HepG2 (cell line): ENCODE data around the gene CDAN1. TPM values are rescaled to one million over a fixed set of nuclear protein-coding genes. Genes with fewer than 3 reads are reported as not detected.
"Not testable (repeated sequence)": the region's sequence is repeated elsewhere in the genome, so short reads cannot be mapped to it uniquely, and the experiment has no call there.

Experiments
- ATAC-seq: fragments of 200-7000 bp; cut with Tn5 transposase; 3 replicates; pipeline ENCODE4 v1.9.1; 2020; ENCODE audit warnings: mild to moderate bottlenecking, moderate library complexity
- BruUV-seq: library from RNA; stranded (reverse); fragments of 400-500 nt; replicated peaks from 2 replicates; lab custom pipeline; 2021; lab: Mats Ljungman, UMichigan
- CTCF ChIA-PET: fragments of 300-600 bp; formaldehyde crosslinking; extraction: SDS; loops from one replicate; lab custom pipeline; 2021; ENCODE audit warnings: low total read pairs, inconsistent platforms, low intra/inter-chr PET ratio; lab: Yijun Ruan, JAX
- POLR2A ChIA-PET: fragments of 350-600 bp; sonication (Branson Sonifier 250); formaldehyde crosslinking; loops from one replicate; lab custom pipeline; 2020; ENCODE audit warnings: antibody characterized with exemption, inconsistent platforms; lab: Yijun Ruan, JAX
- DNase-seq: peaks from one replicate; pipeline ENCODE4 v3.0.0-alpha.2; 2015; ENCODE audit warnings: low spot score
- FAIRE-seq: peaks from 3 replicates; lab custom pipeline; 2011; peaks lifted over from hg19 to GRCh38; lab: Jason Lieb, UNC
- H2AFZ ChIP-seq: one replicate; pipeline ENCODE4 v1.6.1; 2011; ENCODE audit warnings: low read length, inconsistent platforms
- H3K27ac ChIP-seq: fragments of 300-600 bp; 3 replicates; pipeline ENCODE4 v1.8.0; 2011; ENCODE audit warnings: mixed run types, mild to moderate bottlenecking, mixed read lengths, low read length, inconsistent platforms; ENCODE audit not compliant: insufficient read depth; ENCODE audit errors: extremely low read length
- H3K27me3 ChIP-seq, 2 experiments: fragments of 200-600 bp in 1 of 2; 2 replicates in 1 of 2; 3 replicates in 1 of 2; pipeline versions ENCODE4 v1.6.0 to v1.8.0; 2011; ENCODE audit warnings: low read length in 2 of 2, mild to moderate bottlenecking in 2 of 2, moderate library complexity in 2 of 2, inconsistent platforms in 1 of 2; ENCODE audit not compliant: insufficient read depth in 2 of 2, control insufficient read depth in 1 of 2
- H3K36me3 ChIP-seq, 2 experiments: fragments of 200-600 bp in 1 of 2; replicated peaks in 1 of 2; 2 replicates in 1 of 2; 3 replicates in 1 of 2; pipeline versions ENCODE4 v1.5.1 to v1.8.0; 2011; ENCODE audit warnings: low read length in 2 of 2, inconsistent platforms in 1 of 2; ENCODE audit not compliant: insufficient read depth in 2 of 2, control insufficient read depth in 1 of 2
- H3K4me1 ChIP-seq: 2 replicates; pipeline ENCODE4 v1.5.1; 2012; ENCODE audit warnings: low read length, inconsistent platforms; ENCODE audit not compliant: insufficient read depth
- H3K4me2 ChIP-seq: 2 replicates; pipeline ENCODE4 v1.6.0; 2011; ENCODE audit warnings: low read depth, low read length, inconsistent platforms
- H3K4me3 ChIP-seq, 3 experiments: fragments of 200-600 bp in 1 of 3; sonication (generic), shearing (Covaris generic) in 1 of 3; replicated peaks in 1 of 3; 2 replicates each; pipeline ENCODE4 v1.5.1; 2011 to 2016; ENCODE audit warnings: low read length in 3 of 3, inconsistent platforms in 2 of 3, low read depth in 2 of 3, mild to moderate bottlenecking in 2 of 3, control low read depth in 1 of 3, mixed read lengths in 1 of 3; ENCODE audit not compliant: insufficient read depth in 1 of 3
- H3K79me2 ChIP-seq: one replicate; pipeline ENCODE4 v1.6.1; 2011; ENCODE audit warnings: low read length, inconsistent platforms; ENCODE audit not compliant: insufficient read depth
- H3K9ac ChIP-seq: 2 replicates; pipeline ENCODE4 v1.6.0; 2011; ENCODE audit warnings: mild to moderate bottlenecking, low read depth, low read length, inconsistent platforms; ENCODE audit not compliant: insufficient read depth
- H3K9me3 ChIP-seq: 2 replicates; pipeline ENCODE4 v1.5.1; 2012; ENCODE audit warnings: mild to moderate bottlenecking, low read length
- H4K20me1 ChIP-seq: 2 replicates; pipeline ENCODE4 v1.6.0; 2011; ENCODE audit warnings: inconsistent platforms, mild to moderate bottlenecking, low read length, moderate library complexity; ENCODE audit not compliant: insufficient read depth
- BCL3 ChIP-seq: sonication (generic); formaldehyde crosslinking; IDR thresholded peaks from 2 replicates; pipeline ENCODE4 v1.5.1; 2020; ENCODE audit warnings: mild to moderate bottlenecking, missing genetic modification reagents, moderate library complexity
- DNMT3B ChIP-seq: conservative IDR thresholded peaks from 2 replicates; pipeline ENCODE4 v1.6.1; 2016; ENCODE audit warnings: missing biosample characterization, control low read depth
- ELF4 ChIP-seq: sonication (generic); formaldehyde crosslinking; IDR thresholded peaks from 2 replicates; pipeline ENCODE4 v1.5.0; 2020; ENCODE audit warnings: missing genetic modification reagents, mild to moderate bottlenecking, moderate library complexity, borderline replicate concordance
- HMGXB3 ChIP-seq: sonication (generic); formaldehyde crosslinking; IDR thresholded peaks from 2 replicates; pipeline ENCODE4 v1.4.0; 2020; ENCODE audit warnings: missing genetic modification reagents, borderline replicate concordance
- HOXA9 ChIP-seq: sonication (generic); formaldehyde crosslinking; IDR thresholded peaks from 2 replicates; pipeline ENCODE4 v1.8.1; 2022; ENCODE audit warnings: missing genetic modification reagents, mild to moderate bottlenecking, moderate library complexity, borderline replicate concordance
- MIER2 ChIP-seq: IDR thresholded peaks from 2 replicates; pipeline ENCODE4 v1.6.1; 2016; ENCODE audit warnings: missing biosample characterization, missing genetic modification reagents
- NFKB2 ChIP-seq: sonication (generic); formaldehyde crosslinking; IDR thresholded peaks from 2 replicates; pipeline ENCODE4 v1.4.0; 2020; ENCODE audit warnings: missing genetic modification reagents, borderline replicate concordance
- REST ChIP-seq, 2 experiments: IDR thresholded peaks; 2 replicates each; pipeline ENCODE4 v1.6.1; 2011 to 2012; ENCODE audit warnings: low read length in 2 of 2, borderline replicate concordance in 1 of 2, low read depth in 1 of 2, mild to moderate bottlenecking in 1 of 2, moderate library complexity in 1 of 2
- ZBTB39 ChIP-seq: sonication (generic); formaldehyde crosslinking; IDR thresholded peaks from 2 replicates; pipeline ENCODE4 v1.5.0; 2020; ENCODE audit warnings: missing genetic modification reagents
- ZNF652 ChIP-seq: IDR thresholded peaks from 2 replicates; pipeline ENCODE4 v1.6.1; 2016; ENCODE audit warnings: low read depth, borderline replicate concordance
- ZNF776 ChIP-seq: sonication (generic); formaldehyde crosslinking; IDR thresholded peaks from 2 replicates; pipeline ENCODE4 v1.4.0; 2020; ENCODE audit warnings: mild to moderate bottlenecking, missing genetic modification reagents
- WGBS: methylation state at CpG from one replicate; pipeline ENCODE4 v1.1.6; 2017; ENCODE audit warnings: low lambda C conversion rate; 5-methylcytosine and 5-hydroxymethylcytosine counted together
- in situ Hi-C: cut with HindIII; loops from 2 replicates; pipeline ENCODE4 v1.10.0; 2017; ENCODE audit warnings: low pct_unique_long_range_greater_than_20kb; ENCODE audit not compliant: extremely low pct_ligation_motif_present
- intact Hi-C: fragments of 100-400 bp; cut with micrococcal nuclease; formaldehyde crosslinking; loops from one replicate; pipeline ENCODE4 v1.10.0; 2022; ENCODE audit not compliant: unreplicated experiment
- polyA plus RNA-seq, 8 experiments: library from polyadenylated mRNA; depleted of rRNA in 3 of 8; stranded (reverse) in 7 of 8; unstranded in 1 of 8; fragments of >200 nt; fragmentation: Illumina TruSeq in 4 of 8; extraction: Trizol in 4 of 8; gene quantifications; 2 replicates each; pipeline versions ENCODE4 v1.2.1 to v1.2.3, GENCODE V29; 2011 to 2016; ENCODE audit warnings: low read depth in 4 of 8, missing spikeins in 1 of 8, mixed read lengths in 1 of 8; ENCODE audit not compliant: insufficient read depth in 1 of 8
- total RNA-seq, 5 experiments: library from RNA; depleted of rRNA; stranded (reverse); fragments of >200 nt; fragmentation: Illumina TruSeq; extraction: Trizol; gene quantifications; 2 replicates each; pipeline ENCODE4 v1.2.3, GENCODE V29; 2016; ENCODE audit warnings: low read depth in 1 of 5

The CDAN1 gene
- total and polyA plus RNA-seq, 2 of the 13 experiments (the other 11 are each of a cell fraction or from before 2014, with no cell fraction given): 5.0 to 16.1 TPM

- no peak for TF ChIP-seq ZBTB39 (CRISPR knock-in tag)
- no peak for TF ChIP-seq BCL3 (CRISPR knock-in tag)
- TF ChIP-seq ZNF652 (CRISPR knock-in tag): no peak
- no peak for TF ChIP-seq MIER2 (CRISPR knock-in tag)
- TF ChIP-seq HOXA9 (CRISPR knock-in tag): no peak
- no peak for TF ChIP-seq HMGXB3 (CRISPR knock-in tag)
- TF ChIP-seq ZNF776 (CRISPR knock-in tag): no peak
- no peak for TF ChIP-seq DNMT3B (CRISPR knock-in tag)
- TF ChIP-seq REST (IDR thresholded peaks at IDR 0.05; ENCODE audit: borderline replicate concordance in 1 of 2, low read depth in 1 of 2, low read length in 2 of 2): no peak
- TF ChIP-seq NFKB2 (CRISPR knock-in tag): no peak
- TF ChIP-seq ELF4 (CRISPR knock-in tag): no peak
Measured at GRCh38 chr15:42681119-42681518, 55.8 kb downstream of the CDAN1 start (continued).

- CTCF ChIA-PET, DNase-seq, H3K9me3 ChIP-seq, FAIRE-seq, in situ Hi-C loops, H3K9ac ChIP-seq, H3K27me3 ChIP-seq, POLR2A ChIA-PET, H3K27ac ChIP-seq, H2AFZ ChIP-seq, ATAC-seq, H3K4me1 ChIP-seq, H4K20me1 ChIP-seq, H3K79me2 ChIP-seq, H3K4me2 ChIP-seq, BruUV-seq, H3K4me3 ChIP-seq, intact Hi-C loops: not testable (repeated sequence)
- 97% methylated on average over 5 of the region's 5 CpGs for WGBS
- peaks cover 17 to 54% of the 10 kb centered on the region in 2 experiments for H3K36me3 ChIP-seq
Measured at GRCh38 chr15:42680142-42680482, 56.8 kb downstream of the CDAN1 start.
